ENCODE measurements around the gene PTPRN. TPM values are rescaled to one million over a fixed set of nuclear protein-coding genes. Genes with fewer than 3 reads are reported as not detected.

The PTPRN gene
- polyA plus RNA-seq, 1 donor from 2014 or later, result 66.4 TPM

GRCh38 chr2:219277703-219278654, 31.2 kb downstream of the PTPRN start:
- peak overlapping the region; percentile 79 for H3K27ac ChIP-seq (ENCODE audit: low read length)
- TF ChIP-seq RAD21 (conservative IDR thresholded peaks at IDR 0.05) (peak; percentile 88), EP300 (conservative IDR thresholded peaks at IDR 0.05; ENCODE audit: poor library complexity, severe bottlenecking) (peak; percentile 12), SMC3 (conservative IDR thresholded peaks at IDR 0.05; ENCODE audit: poor library complexity) (peak; percentile 86), CTCF (IDR thresholded peaks at IDR 0.05; ENCODE audit: poor library complexity, severe bottlenecking) (peak; percentile 97), EZH2 (IDR thresholded peaks at IDR 0.05; ENCODE audit: borderline replicate concordance, insufficient read depth, low read length, poor library complexity, severe bottlenecking) (no peak), REST (IDR thresholded peaks at IDR 0.05; ENCODE audit: borderline replicate concordance) (no peak), MXI1 (conservative IDR thresholded peaks at IDR 0.05; ENCODE audit: poor library complexity, severe bottlenecking) (peak; percentile 35)
- H3K4me3 ChIP-seq (ENCODE audit: low read length), result peak overlapping the region; percentile 74

GRCh38 chr2:219274361-219274921, 34.8 kb downstream of the PTPRN start:
- Histone ChIP-seq H3F3A (ENCODE audit: insufficient read depth, low read length, poor library complexity, severe bottlenecking) (peaks cover 10% of the 10 kb centered on the region), H3K9me3 (ENCODE audit: low read length) (no peaks in the 10 kb centered on the region), H3K79me2 (replicated peaks; ENCODE audit: insufficient read depth, low read length) (no peaks in the 10 kb centered on the region), H3K27me3 (ENCODE audit: insufficient read depth, low read depth, low read length) (peaks cover 11% of the 10 kb centered on the region), H2AFZ (ENCODE audit: low read depth, low read length) (peak overlapping the region; percentile 19), H3K36me3 (ENCODE audit: insufficient read depth, low read length) (no peaks in the 10 kb centered on the region), H3K27ac (ENCODE audit: low read length) (peak overlapping the region; percentile 74), H3K9ac (ENCODE audit: low read length) (peak overlapping the region; percentile 44), H3K4me3 (ENCODE audit: low read length) (peak overlapping the region; percentile 37), H3K4me2 (ENCODE audit: low read length) (no peak overlapping the region), H4K20me1 (ENCODE audit: insufficient read depth) (no peaks in the 10 kb centered on the region), H3K9me2 (ENCODE audit: insufficient read depth, low read length) (no peaks in the 10 kb centered on the region)
- TF ChIP-seq EP300 (conservative IDR thresholded peaks at IDR 0.05; ENCODE audit: poor library complexity, severe bottlenecking), result peak; percentile 34
- TF ChIP-seq CTCF (IDR thresholded peaks at IDR 0.05; ENCODE audit: poor library complexity, severe bottlenecking), result peak; percentile 30
- TF ChIP-seq REST (IDR thresholded peaks at IDR 0.05; ENCODE audit: borderline replicate concordance), result no peak
- no peak for TF ChIP-seq TAF1 (IDR thresholded peaks at IDR 0.05; ENCODE audit: low read depth)

More at GRCh38 chr2:219277703-219278654, 31.2 kb downstream of the PTPRN start:
- H3K27me3 ChIP-seq (ENCODE audit: insufficient read depth, low read depth, low read length), result no peaks in the 10 kb centered on the region
- no peaks in the 10 kb centered on the region for H3K9me3 ChIP-seq (ENCODE audit: low read length)
- no peaks in the 10 kb centered on the region for H3K36me3 ChIP-seq (ENCODE audit: insufficient read depth, low read length)
- peaks cover 10% of the 10 kb centered on the region for H3F3A ChIP-seq (ENCODE audit: insufficient read depth, low read length, poor library complexity, severe bottlenecking)
- no peaks in the 10 kb centered on the region for H3K79me2 ChIP-seq (replicated peaks; ENCODE audit: insufficient read depth, low read length)
- no peaks in the 10 kb centered on the region for H3K9me2 ChIP-seq (ENCODE audit: insufficient read depth, low read length)
- H2AFZ ChIP-seq (ENCODE audit: low read depth, low read length), result no peak overlapping the region
- peak overlapping the region; percentile 82 for H3K9ac ChIP-seq (ENCODE audit: low read length)
- no peaks in the 10 kb centered on the region for H4K20me1 ChIP-seq (ENCODE audit: insufficient read depth)
- H3K4me2 ChIP-seq (ENCODE audit: low read length), result peak overlapping the region; percentile 15
